DMS 273 (cell line): Measurements from ENCODE around the gene MBD1.
"Not testable (repeated sequence)": the region's sequence is repeated elsewhere in the genome, so short reads cannot be mapped to it uniquely, and the experiment has no call there.

Experiments
- DNase-seq: peaks from one replicate; lab custom pipeline; 2025; ENCODE audit not compliant: unreplicated experiment; lab: John Stamatoyannopoulos, UW

MBD1 gene, protein sequence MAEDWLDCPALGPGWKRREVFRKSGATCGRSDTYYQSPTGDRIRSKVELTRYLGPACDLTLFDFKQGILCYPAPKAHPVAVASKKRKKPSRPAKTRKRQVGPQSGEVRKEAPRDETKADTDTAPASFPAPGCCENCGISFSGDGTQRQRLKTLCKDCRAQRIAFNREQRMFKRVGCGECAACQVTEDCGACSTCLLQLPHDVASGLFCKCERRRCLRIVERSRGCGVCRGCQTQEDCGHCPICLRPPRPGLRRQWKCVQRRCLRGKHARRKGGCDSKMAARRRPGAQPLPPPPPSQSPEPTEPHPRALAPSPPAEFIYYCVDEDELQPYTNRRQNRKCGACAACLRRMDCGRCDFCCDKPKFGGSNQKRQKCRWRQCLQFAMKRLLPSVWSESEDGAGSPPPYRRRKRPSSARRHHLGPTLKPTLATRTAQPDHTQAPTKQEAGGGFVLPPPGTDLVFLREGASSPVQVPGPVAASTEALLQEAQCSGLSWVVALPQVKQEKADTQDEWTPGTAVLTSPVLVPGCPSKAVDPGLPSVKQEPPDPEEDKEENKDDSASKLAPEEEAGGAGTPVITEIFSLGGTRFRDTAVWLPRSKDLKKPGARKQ

DNA sequence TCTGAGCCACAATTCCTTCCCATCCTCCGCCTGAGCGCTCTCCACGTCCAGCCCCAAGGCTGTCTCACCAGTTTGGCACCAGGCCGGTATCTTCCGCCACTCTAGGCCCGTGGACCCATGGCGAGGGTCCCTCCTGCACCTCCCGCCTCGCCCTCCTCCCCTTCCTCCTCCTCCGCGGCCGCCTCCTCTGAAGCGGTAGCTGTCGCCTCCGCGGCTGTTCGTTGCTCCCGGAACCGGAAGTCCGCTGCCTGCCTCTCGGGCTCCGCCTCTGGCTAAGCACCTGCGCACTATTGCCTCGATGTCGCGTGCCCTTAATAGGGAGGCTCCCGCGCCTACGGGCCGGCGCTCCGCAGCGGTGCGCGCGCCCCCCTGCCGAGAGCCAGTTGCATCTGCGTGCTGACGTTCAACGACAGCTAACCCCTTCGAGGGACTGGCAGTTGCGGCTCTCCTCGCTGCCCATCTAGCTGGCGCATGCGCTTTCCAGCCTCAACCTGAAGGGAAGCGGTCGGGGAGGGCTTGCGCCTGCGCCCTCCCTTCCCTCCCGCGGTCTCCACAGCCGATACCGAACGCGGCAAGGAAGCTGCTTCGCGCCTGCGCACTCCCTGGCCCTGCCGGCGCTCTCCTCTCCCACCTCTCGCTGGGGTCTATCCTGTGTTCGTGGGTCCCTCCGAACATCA lies at the start of gene MBD1:
MBD1 (minus strand) TSS at position 229 of the 677 bp plus-strand sequence. CDS start 1,531 bp downstream, outside the sequence.
- peak; percentile 100 for DNase-seq

DNA sequence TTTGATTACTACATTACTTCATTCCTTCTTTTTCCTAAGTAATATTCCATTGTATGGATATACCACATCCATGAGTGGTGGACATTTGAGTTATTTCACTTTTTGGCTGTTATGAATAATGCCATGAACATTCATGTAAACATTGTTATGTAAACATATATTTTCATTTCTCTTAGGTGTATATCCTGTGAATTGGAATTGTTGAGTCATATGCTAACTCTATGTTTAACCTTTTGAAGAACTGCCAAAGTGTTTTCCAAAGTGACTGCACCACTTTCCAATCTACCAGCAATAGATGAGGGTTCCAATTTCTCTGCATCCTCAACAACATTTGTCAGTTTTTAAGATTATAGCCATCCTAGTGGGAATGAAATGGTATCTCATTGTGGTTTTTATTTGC lies 48.9 kb upstream of the MBD1 start:
- DNase-seq, result no peak

DNA sequence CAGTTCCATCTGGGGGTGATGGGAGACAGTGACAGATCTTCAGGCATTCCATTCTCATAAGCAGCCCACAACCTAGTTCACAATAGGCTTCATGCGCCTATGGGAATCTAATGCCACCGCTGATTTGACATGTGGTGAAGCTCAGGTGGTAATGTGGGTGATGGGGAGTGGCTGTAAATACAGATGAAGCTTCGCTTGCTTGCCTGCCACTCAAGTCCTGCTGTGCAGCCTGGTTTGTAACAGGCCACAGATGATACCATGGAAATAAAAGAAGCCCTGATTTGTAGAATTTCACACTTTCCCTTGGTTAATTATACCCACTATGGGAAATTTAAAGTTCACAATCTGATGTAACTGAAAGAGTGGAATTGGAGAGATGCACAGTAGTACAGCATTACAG lies 46.7 kb upstream of the MBD1 start:
- no peak for DNase-seq

DNA sequence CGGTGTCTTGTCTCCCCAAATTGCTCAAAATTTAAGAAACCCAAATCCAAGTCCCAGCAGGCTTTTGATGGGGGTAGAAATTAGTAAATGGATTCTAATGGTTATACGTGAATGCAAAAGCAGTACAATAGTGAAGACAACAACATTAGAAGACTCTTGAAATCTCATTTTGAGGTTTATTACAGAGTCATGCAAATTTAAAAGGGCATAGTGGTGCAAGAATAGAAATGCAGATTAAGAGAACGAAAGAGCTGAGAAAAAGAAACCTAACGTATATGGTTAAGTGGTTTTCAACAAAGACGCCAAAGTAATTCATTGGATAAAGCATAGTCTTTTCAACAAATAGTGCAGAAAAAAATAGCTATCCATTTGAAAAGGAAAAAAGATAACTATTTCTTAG lies 39.4 kb upstream of the MBD1 start:
- DNase-seq, result no peak

DNA sequence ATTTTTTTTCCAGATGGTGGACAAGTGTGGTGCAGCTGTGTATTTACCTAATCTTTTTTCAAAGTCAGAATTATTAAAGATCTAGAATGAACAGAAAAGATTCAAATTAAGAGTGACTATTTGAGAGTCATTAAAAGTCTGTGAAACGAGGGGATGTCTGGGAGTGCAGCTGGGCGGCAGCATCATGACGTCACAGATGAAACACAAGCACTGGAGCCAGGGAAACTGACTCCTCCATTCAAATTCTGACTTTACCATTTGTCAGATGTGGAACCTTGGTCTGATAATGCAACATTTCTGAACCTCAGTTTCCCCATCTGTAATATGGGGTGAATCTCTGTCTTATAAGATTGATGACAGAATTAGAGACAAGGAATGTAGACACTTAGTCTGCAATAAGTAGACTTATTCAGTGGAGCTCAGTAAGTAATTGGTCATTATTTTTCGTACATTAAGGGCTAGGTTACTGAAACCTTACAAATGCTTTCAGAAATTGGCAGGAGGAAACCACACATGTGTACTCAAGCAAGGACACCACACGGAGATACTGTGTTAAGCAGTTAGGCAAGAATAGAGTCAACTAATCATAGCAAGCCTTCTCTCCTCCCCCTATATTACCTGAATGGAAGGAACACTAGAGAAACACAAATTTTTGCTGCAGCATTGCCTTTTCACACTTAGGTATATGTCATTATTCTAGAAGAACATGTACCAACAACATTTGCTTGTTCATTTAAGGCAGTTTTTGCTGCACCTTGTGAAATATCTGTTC lies 34.0 kb upstream of the MBD1 start:
- DNase-seq, result no peak

DNA sequence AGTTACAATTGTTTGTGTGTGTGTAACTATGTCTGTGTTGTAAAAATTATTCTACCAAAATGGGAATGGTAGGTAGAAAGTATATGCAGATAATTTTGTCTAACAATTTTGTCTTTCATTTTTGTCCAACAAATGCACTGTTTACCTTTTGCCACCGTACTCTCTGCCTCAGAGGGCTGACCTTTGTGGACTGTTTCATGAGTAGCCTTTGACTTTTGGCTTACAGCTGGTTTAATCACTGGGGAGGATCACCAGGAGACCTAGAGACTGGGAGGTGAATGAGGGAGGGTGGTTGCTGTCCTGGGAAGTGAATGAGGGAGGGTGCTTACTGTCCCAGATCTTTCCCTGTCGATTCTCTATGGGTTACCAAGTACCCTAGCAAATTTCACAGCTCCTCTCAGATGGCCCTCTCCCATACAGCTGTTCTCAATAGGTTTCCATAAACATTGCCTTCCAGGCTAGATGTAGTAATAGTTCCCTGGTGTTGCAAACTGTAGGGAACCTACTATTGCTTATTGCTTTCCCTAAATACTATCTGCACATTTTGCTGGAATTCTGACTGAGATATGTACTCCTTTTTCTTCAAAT lies 32.6 kb upstream of the MBD1 start:
- no peak for DNase-seq

DNA sequence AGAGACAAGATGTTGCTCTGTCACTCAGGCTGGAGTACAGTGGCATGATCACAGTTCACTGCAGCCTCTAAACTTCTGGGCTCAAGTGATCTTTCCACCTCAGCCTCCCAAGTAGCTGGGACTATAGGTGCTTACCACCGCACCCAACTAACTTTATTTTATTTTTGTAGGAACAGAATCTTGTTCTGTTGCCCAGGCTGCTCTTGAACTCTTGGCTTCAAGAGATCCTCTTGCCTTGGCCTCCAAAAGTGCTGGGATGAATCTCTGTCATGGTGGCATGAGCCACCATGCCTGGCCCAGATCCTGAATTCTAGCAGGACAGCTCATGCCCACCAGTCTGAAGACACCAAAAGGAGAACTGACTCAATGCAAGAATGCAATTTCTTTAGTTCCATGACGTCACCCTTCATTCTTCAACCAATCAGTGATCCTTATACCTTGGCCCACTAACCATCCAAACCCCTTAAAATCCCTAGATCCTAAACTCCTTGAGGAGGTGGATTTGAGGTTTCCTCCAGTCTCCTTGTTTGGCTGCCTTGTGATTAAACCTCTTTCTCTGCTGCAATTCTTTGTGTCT lies 31.8 kb upstream of the MBD1 start:
- no peak for DNase-seq

DNA sequence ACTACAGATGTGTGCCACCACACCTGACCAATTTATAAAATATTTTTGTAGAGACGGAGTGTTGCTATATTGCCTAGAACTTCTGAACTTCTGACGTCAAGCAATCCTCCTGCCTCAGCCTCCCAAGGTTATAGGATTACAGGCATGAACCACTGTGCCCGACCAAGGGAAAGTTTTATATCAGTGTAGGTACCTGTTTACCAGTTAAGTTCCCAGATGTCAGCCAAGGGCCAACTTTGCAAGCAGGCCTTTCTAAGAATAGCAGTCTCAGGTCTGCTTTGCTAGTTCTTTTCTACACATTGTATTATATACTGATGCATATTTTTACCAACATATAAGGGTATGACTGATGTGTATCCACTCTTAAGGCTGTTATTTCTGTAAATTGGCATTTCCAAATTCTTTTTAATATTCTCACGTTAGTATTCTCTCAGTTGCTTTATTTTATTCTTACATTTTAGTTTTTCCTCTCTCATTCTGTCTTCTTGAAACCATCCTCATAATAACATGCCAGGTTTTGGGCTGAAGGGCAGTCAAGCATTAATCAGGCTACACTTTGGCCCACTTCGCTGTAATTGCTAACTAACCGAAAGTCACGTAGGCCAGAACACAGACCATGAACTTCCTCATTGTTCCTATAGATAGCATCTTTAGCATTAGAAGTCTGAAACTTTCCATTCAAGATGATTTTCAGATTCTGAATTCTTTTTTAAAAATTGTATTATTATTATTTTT lies 31.1 kb upstream of the MBD1 start:
- DNase-seq, result no peak

DNA sequence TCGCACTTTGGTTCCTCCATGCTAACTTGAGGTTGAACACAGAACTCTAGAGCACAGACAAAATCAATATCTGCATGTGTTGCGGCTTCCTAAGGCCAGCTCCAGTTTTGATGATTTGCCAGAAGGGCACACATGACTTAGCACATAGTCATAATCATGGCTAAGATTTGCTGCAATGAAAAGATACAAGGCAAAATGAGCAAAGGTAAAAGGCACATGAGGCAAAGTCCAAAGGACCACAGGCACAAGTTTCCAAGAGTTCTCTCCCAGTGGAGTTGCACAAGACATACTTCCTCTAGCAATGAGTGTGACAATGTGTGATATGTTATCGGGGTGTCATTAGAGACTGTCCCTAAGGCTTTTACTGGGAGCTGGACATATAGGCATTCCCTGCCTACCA lies 30.3 kb upstream of the MBD1 start:
- no peak for DNase-seq

DNA sequence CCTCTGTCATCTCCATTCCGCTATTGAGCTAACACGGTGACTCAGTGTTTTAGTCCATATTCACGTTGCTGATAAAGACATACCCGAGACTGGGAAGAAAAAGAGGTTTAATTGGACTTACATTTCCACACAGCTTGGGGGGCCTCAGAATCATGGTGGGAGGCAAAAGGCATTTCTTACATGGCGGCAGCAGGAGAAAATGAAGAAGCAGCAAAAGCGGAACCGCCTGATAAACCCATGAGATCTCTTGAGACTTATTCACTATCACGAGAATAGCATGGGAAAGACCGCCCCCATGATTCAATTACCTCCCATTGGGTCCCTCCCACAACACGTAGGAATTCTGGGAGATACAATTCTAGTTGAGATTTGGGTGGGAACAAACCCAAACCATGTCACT lies 28.8 kb upstream of the MBD1 start:
- no peak for DNase-seq

DNA sequence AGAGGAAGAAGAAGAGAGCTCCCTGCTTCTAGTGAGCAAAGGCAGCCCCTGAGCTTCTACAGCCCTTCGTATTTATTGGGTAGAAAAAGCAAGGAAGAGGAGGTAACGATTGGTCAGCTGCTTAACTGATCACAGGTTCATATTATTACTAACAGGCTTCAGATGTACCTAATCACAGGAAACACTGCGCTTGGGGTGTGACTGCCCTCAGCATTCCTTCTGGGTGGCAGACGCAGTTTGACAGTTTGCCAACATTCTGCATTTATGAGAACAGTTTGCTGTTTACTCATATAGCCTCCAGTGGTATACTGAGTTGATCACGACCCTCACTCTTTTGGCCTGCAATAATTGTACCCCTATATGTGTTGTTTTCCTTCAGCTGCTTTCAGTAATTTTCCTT lies 27.5 kb upstream of the MBD1 start:
- not testable (repeated sequence) for DNase-seq

DNA sequence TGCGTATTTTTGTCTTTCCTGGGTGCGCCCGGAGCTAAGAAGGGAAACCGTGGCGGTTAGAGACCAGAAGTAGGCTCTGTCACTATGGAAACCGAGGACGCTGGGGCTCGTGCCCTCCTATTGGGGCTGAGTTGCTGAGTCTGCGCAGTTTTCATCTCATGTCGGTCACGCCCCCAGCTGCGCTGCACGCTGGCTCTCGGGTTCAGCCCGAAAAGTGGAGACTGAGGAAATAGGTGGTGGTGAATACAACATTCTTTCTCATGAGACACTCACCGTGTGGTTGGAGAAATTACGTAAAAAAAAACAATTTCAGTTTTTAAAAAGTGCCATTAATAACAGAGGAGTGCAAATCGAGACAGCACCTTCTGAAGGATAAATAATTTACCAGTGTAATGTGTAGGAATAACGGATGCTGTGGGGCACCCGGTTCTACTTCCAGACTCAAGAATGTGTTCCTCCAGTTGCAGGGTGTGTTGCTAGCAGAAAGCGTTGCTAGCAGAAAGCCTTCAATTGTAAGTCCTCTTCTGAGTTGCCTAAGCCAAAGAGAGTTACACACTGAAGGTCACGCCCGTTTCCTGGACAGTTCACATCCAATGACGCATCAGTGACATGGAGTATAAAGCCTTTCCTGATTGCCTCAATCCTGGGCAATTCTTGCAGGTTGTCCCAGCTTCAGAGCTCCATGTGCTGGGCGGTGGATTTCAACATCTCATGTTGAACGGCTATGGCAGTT lies 26.6 kb upstream of the MBD1 start:
- DNase-seq, result peak; percentile 96

DNA sequence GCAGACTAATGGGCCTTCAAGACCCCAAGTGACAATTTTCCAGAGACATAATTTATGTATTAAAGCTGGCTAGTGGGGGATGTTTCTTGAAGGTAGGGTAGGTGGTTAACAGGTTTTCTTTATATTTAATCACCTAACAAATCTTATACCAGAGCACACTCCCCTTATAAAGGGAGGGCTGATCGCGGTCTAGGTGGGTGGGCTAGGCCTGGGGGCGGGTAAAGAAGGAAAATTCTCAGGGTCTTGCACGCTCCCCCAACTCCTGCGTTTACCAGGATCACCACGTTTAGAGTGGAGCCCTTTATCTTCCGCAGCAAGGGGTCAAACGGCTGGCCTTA lies 26.0 kb upstream of the MBD1 start:
- no peak for DNase-seq

DNA sequence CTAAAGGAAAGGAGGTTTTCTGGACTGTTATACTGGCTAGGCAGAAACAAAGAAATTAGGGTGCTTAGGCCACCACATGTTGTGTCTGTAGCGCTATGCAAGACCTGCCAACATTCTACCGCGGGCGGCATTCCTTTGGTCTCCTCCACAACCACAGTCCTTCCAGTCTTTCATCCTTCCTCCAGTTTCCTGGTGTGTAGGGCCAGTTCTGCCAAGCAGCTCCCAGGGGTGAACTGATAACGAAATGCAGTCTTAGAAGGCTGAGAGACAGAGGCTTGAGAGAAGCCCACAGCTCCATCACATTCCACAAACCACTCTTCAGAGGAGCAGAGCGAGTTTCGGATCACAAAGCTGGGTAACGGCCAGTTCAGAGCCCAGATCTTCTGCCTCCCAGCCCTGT lies 25.6 kb upstream of the MBD1 start:
- DNase-seq, result no peak

DNA sequence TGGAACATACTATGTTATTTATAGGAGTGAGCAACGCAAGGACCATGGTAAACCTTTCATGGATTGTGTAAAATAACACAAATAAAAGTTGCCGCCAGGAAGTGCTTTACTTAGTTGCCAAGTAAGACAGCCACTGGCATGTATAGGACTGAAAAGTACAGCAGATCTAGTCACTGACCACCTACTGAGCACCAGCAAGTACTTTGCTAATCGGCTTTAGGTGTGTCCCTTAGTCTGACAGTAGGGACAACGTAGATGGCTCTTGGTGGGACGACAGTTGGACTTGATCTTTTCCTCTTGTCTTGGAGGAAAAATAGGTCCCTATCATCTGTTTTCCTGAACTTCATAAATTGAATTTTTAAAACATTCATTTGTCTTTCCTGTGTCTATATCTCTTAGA lies 19.8 kb upstream of the MBD1 start:
- no peak for DNase-seq

DNA sequence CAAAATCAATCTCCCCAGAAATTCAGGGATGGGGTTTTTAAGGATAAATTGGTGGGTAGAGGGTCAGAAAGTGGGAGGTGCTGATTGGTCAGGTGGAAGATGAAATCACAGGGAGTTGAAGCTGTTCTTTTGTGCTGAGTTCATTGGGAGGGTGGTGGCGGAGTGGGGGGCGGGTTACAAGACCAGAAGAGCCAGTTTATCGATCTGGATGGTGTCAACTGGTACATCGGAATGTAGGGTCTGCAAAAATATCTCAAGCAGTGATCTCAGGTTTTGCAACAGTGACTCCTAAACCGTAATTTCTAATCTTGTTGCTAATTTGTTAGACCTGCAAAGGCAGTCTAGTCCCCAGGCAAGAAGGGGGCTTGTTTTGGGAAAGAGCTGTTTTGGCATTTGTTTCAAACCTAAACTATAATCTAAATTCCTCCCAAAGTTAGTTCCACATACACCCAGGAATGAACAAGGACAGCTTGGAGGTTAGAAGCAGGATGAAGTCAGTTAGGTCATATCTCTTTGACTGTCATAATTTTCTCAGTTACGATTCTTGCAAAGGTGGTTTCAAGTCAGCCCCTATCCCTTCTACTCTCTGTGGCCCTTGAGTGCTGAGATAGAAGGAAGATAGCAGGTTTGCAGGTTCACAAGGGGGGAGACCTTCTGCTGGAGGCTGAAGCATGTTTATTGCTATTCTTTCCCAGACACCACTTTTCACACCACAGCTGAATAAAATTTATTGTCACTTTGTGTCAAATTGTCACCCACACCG lies 18.5 kb upstream of the MBD1 start:
- no peak for DNase-seq

DNA sequence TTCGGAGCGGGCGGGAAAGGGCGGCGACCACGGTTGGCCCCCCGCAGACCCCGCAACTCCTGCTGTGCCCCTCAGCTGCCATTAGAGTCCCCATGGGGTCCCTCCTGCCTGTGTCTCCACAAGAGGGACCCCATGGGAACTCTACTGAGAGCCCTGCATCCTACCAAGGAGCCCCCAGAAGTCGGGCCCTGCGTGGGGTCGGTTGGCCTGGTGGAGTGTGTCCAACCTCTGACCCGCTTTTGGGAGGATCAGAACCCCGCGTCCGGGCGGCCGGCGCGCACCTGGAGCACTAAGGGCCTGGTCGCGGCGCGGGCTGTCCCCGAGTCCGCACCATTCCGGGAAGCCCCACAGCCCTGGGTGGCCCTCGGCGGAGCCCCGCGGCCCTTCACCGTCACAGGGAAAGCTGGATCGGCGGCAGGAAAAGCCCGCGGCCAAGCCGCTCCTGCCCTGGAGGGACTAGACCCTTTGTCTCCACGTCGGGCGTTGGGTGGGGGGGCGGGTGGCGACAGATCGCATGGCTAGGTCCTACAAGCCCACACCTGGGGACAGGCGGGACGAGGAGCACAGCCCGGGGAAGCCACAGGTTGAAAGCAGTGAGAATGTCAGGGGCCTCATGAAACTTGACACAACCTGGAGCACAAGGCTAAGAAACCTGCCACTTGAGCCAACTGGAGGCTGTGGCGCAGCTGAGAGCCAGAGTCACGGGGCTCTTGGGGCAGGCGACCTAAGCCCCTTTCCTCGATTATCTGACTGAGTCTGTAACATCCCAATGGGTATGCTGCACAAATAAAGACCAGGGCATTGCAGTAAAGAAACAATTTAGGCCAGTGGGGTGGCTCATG lies 17.3 kb upstream of the MBD1 start:
- DNase-seq, result no peak
